ENCODE measurements around the gene PCDHA7. TPM values are rescaled to one million over a fixed set of nuclear protein-coding genes. Genes with fewer than 3 reads are reported as not detected.

Gene PCDHA7
- total and polyA plus RNA-seq, 2 of the 4 experiments (the other 2 are of a cell fraction), result 0.10 to 0.18 TPM

GRCh38 chr5:140882591-140882899 lies 48.5 kb downstream of the PCDHA7 start:
- H2BK5ac ChIP-seq (ENCODE audit: low read depth, low read length, poor library complexity, severe bottlenecking), result no peak overlapping the region
- no peak overlapping the region for H4K5ac ChIP-seq (ENCODE audit: low read depth, low read length)
- CTCF ChIA-PET, result no interaction called here
- H2BK15ac ChIP-seq (ENCODE audit: low read depth, low read length), result no peak overlapping the region
- no peak overlapping the region for H2AK9ac ChIP-seq (replicated peaks; ENCODE audit: low read depth, low read length, poor library complexity)
- POLR2A ChIA-PET (ENCODE audit: unreplicated experiment), result no interaction called here
- no peak overlapping the region for H3K4me3 ChIP-seq (ENCODE audit: insufficient read depth, low read depth, low read length)
- BruUV-seq (replicated peaks), result no TSS peak
- intact Hi-C loops (cut with micrococcal nuclease) (no loop called here), in situ Hi-C loops (cut with MboI; ENCODE audit: low sequenced_read_pairs) (no loop called here), dilution Hi-C loops (cut with HindIII; ENCODE audit: low sequenced_read_pairs, unreplicated experiment) (no loop called here)
- H3K14ac ChIP-seq (replicated peaks; ENCODE audit: low read depth, low read length), result no peak overlapping the region
- DNase-seq (no peak), ATAC-seq (ENCODE audit: low read depth) (no peak)
- no peak overlapping the region for H3K23ac ChIP-seq (ENCODE audit: low read depth, low read length)
- WGBS, 2 experiments (ENCODE audit: extremely low coverage in 2 of 2, insufficient read length in 1 of 2), result 11% methylated on average over 5 of the region's 12 CpGs; no CpG with 5 or more reads in 1 of the 2 experiments
- no peaks in the 10 kb centered on the region for H3K27me3 ChIP-seq (ENCODE audit: control insufficient read depth, insufficient read depth, low read length)
- H3K4me1 ChIP-seq (ENCODE audit: control insufficient read depth, insufficient read depth, low read length), result no peaks in the 10 kb centered on the region
- TF ChIP-seq NFE2L2 (IDR thresholded peaks at IDR 0.05; ENCODE audit: low read depth, low read length) (no peak), RAD21 (IDR thresholded peaks at IDR 0.05; ENCODE audit: low read length) (no peak), RFX5 (IDR thresholded peaks at IDR 0.05; ENCODE audit: low read depth, low read length) (no peak)
- TF ChIP-seq, protein P1, sequence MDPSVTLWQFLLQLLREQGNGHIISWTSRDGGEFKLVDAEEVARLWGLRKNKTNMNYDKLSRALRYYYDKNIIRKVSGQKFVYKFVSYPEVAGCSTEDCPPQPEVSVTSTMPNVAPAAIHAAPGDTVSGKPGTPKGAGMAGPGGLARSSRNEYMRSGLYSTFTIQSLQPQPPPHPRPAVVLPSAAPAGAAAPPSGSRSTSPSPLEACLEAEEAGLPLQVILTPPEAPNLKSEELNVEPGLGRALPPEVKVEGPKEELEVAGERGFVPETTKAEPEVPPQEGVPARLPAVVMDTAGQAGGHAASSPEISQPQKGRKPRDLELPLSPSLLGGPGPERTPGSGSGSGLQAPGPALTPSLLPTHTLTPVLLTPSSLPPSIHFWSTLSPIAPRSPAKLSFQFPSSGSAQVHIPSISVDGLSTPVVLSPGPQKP (IDR thresholded peaks at IDR 0.05; ENCODE audit: borderline replicate concordance, low read depth, low read length), result no peak
- no peak overlapping the region for H2AK5ac ChIP-seq (ENCODE audit: low read depth, low read length)
- no peak overlapping the region for H4K91ac ChIP-seq (ENCODE audit: insufficient read depth, low read depth, low read length)
- H2BK120ac ChIP-seq (ENCODE audit: low read depth, low read length), result no peak overlapping the region
- no peak overlapping the region for H3K4ac ChIP-seq (ENCODE audit: low read depth, low read length)
- no peaks in the 10 kb centered on the region for H3K9me1 ChIP-seq (ENCODE audit: insufficient read depth, low read length)
- no peak overlapping the region for H3K56ac ChIP-seq (ENCODE audit: extremely low read depth, insufficient read depth, low read length)
- no peak overlapping the region for H3K9ac ChIP-seq (ENCODE audit: low read depth, low read length)
- H4K8ac ChIP-seq (ENCODE audit: low read depth in 2 of 2, low read length in 2 of 2), result no peak overlapping the region
- H3K79me1 ChIP-seq (ENCODE audit: low read depth in 1 of 2, low read length in 2 of 2), result no peaks in the 10 kb centered on the region
- no peak overlapping the region for H3K27ac ChIP-seq (ENCODE audit: insufficient read depth, low read length)
- no peak overlapping the region for H2AFZ ChIP-seq (replicated peaks; ENCODE audit: low read length, poor library complexity)
- no peak overlapping the region for H3K18ac ChIP-seq (ENCODE audit: low read depth, low read length)
- no peak overlapping the region for H2BK20ac ChIP-seq (ENCODE audit: low read depth, low read length)
- peaks cover 23% of the 10 kb centered on the region for H3K9me3 ChIP-seq (ENCODE audit: control insufficient read depth, insufficient read depth, low read length)
- no peaks in the 10 kb centered on the region for H3K36me3 ChIP-seq (ENCODE audit: control insufficient read depth, insufficient read depth, low read length)
- H4K20me1 ChIP-seq (ENCODE audit: insufficient read depth, low read length), result no peaks in the 10 kb centered on the region
- no peak overlapping the region for H3K4me2 ChIP-seq (ENCODE audit: low read depth, low read length)

Data from IMR-90 (cell line).